Dermis microvascular lymphatic vessel endothelial cell (primary cell): ENCODE measurements around the gene NYAP2. TPM values are rescaled to one million over a fixed set of nuclear protein-coding genes. Genes with fewer than 3 reads are reported as not detected.

Experiments used
- DNase-seq, 2 donors: peaks; one replicate each; pipeline versions ENCODE4 v3.0.0 to v3.0.0-alpha.2; 2010; ENCODE audit warnings: low read depth in 2 of 2
- total RNA-seq: library from RNA; depleted of rRNA; stranded (reverse); fragments of >200 nt; gene quantifications from 2 replicates; pipeline ENCODE4 v1.2.1, GENCODE V29; 2014

NYAP2 gene
- total RNA-seq, 1 donor from 2014 or later: not detected

GRCh38 chr2:225428360-225428759, 28.9 kb downstream of the NYAP2 start:
- no peak for DNase-seq

- DNase-seq: no peak
Measured at GRCh38 chr2:225429717-225430116, 30.2 kb downstream of the NYAP2 start.

GRCh38 chr2:225431105-225431863, 31.8 kb downstream of the NYAP2 start:
- DNase-seq: no peak

- DNase-seq: no peak
Measured at GRCh38 chr2:225434014-225434413, 34.5 kb downstream of the NYAP2 start.

GRCh38 chr2:225437319-225437718, 37.8 kb downstream of the NYAP2 start:
- DNase-seq: no peak

- no peak for DNase-seq
Measured at GRCh38 chr2:225438248-225438647, 38.7 kb downstream of the NYAP2 start.

- no peak for DNase-seq
Measured at GRCh38 chr2:225452677-225453076, 53.2 kb downstream of the NYAP2 start.

- no peak for DNase-seq
Measured at GRCh38 chr2:225454412-225454811, 54.9 kb downstream of the NYAP2 start.

- DNase-seq: no peak
Measured at GRCh38 chr2:225456619-225457260, 57.2 kb downstream of the NYAP2 start.

- DNase-seq: no peak
Measured at GRCh38 chr2:225457482-225457881, 58.0 kb downstream of the NYAP2 start.

GRCh38 chr2:225458431-225459117, 59.1 kb downstream of the NYAP2 start:
- no peak for DNase-seq

- no peak for DNase-seq
Measured at GRCh38 chr2:225462417-225462816, 62.9 kb downstream of the NYAP2 start.

- no peak for DNase-seq
Measured at GRCh38 chr2:225462945-225463344, 63.4 kb downstream of the NYAP2 start.

- no peak for DNase-seq
Measured at GRCh38 chr2:225463449-225463848, 63.9 kb downstream of the NYAP2 start.

GRCh38 chr2:225464346-225465025, 65.0 kb downstream of the NYAP2 start:
- no peak for DNase-seq

- no peak for DNase-seq
Measured at GRCh38 chr2:225465827-225466226, 66.3 kb downstream of the NYAP2 start.

- DNase-seq: no peak
Measured at GRCh38 chr2:225466891-225467604, 67.5 kb downstream of the NYAP2 start.

- no peak for DNase-seq
Measured at GRCh38 chr2:225468131-225468530, 68.6 kb downstream of the NYAP2 start.

GRCh38 chr2:225471039-225471438, 71.5 kb downstream of the NYAP2 start:
- DNase-seq: no peak

GRCh38 chr2:225471482-225471881, 72.0 kb downstream of the NYAP2 start:
- no peak for DNase-seq

- no peak for DNase-seq
Measured at GRCh38 chr2:225472161-225472560, 72.7 kb downstream of the NYAP2 start.
